RWPE2 (cell line): Measurements from ENCODE around the gene IGFBP7.
A peak's percentile ranks its signal among the peaks of the same experiment; 100 is the strongest.

Source experiments
- ATAC-seq: fragments of 200-7000 bp; cut with Tn5 transposase; 3 replicates; pipeline ENCODE4 v1.9.1; 2021; ENCODE audit warnings: low read depth
- DNase-seq: peaks from one replicate; pipeline ENCODE4 v3.0.0-alpha.2; 2020; ENCODE audit warnings: low spot score
- H3K27ac ChIP-seq: fragments of 450-650 bp; 2 replicates; pipeline ENCODE4 v1.5.1; 2017; ENCODE audit warnings: mild to moderate bottlenecking; ENCODE audit not compliant: poor library complexity, severe bottlenecking
- H3K27me3 ChIP-seq: fragments of 250-450 bp; sonication (Bioruptor Pico); 2 replicates; pipeline ENCODE4 v1.5.1; 2021; ENCODE audit warnings: mild to moderate bottlenecking, moderate library complexity; ENCODE audit not compliant: insufficient read depth, poor library complexity, severe bottlenecking
- H3K36me3 ChIP-seq: fragments of 250-450 bp; sonication (Bioruptor Pico); 2 replicates; pipeline ENCODE4 v1.5.1; 2020; ENCODE audit warnings: low read depth, mild to moderate bottlenecking, moderate library complexity
- H3K4me1 ChIP-seq: fragments of 250-450 bp; sonication (Bioruptor Pico); 2 replicates; pipeline ENCODE4 v1.5.1; 2021; ENCODE audit warnings: mild to moderate bottlenecking, moderate library complexity; ENCODE audit not compliant: insufficient read depth, poor library complexity, severe bottlenecking
- H3K4me3 ChIP-seq: fragments of 250-450 bp; sonication (Bioruptor Pico); 2 replicates; pipeline ENCODE4 v1.5.1; 2021; ENCODE audit warnings: mild to moderate bottlenecking, moderate library complexity; ENCODE audit not compliant: severe bottlenecking
- H3K9me3 ChIP-seq: fragments of 250-450 bp; sonication (Bioruptor Pico); 2 replicates; pipeline ENCODE4 v1.5.1; 2021; ENCODE audit warnings: mild to moderate bottlenecking, moderate library complexity; ENCODE audit not compliant: severe bottlenecking
- TF ChIP-seq, protein P1 (sequence below): fragments of 450-650 bp; IDR thresholded peaks from one replicate; pipeline ENCODE4 v1.5.1; 2017; ENCODE audit warnings: mild to moderate bottlenecking, moderate library complexity; ENCODE audit not compliant: poor library complexity, severe bottlenecking

IGFBP7 gene

DNA sequence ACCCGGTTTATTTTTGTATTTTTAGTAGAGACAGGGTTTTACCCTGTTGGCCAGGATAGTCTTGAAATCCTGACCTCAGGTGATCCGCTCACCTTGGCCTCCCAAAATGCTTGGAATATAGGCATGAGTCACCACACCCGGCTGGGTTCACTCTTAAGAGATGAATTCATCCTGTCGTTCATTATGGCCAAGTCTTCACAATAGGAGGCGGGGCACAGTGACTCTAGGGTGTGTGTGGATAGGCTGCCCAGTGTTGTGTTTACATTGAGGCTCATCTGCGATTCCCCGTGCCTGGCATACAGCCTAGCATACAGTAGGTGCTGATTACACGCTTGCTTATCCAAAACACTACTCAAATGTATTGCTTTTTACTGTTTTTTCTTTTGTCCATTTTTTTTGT is 41.3 kb upstream of the IGFBP7 start:
- TF ChIP-seq, protein P1, sequence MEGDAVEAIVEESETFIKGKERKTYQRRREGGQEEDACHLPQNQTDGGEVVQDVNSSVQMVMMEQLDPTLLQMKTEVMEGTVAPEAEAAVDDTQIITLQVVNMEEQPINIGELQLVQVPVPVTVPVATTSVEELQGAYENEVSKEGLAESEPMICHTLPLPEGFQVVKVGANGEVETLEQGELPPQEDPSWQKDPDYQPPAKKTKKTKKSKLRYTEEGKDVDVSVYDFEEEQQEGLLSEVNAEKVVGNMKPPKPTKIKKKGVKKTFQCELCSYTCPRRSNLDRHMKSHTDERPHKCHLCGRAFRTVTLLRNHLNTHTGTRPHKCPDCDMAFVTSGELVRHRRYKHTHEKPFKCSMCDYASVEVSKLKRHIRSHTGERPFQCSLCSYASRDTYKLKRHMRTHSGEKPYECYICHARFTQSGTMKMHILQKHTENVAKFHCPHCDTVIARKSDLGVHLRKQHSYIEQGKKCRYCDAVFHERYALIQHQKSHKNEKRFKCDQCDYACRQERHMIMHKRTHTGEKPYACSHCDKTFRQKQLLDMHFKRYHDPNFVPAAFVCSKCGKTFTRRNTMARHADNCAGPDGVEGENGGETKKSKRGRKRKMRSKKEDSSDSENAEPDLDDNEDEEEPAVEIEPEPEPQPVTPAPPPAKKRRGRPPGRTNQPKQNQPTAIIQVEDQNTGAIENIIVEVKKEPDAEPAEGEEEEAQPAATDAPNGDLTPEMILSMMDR: no peak
- DNase-seq: peak; percentile 77
- ATAC-seq: peak; percentile 85
- no peaks in the 10 kb centered on the region for H3K36me3 ChIP-seq
- peaks cover 21% of the 10 kb centered on the region for H3K4me1 ChIP-seq
- H3K4me3 ChIP-seq: no peak overlapping the region
- no peaks in the 10 kb centered on the region for H3K9me3 ChIP-seq
- H3K27me3 ChIP-seq: no peaks in the 10 kb centered on the region
- no peak overlapping the region for H3K27ac ChIP-seq

DNA sequence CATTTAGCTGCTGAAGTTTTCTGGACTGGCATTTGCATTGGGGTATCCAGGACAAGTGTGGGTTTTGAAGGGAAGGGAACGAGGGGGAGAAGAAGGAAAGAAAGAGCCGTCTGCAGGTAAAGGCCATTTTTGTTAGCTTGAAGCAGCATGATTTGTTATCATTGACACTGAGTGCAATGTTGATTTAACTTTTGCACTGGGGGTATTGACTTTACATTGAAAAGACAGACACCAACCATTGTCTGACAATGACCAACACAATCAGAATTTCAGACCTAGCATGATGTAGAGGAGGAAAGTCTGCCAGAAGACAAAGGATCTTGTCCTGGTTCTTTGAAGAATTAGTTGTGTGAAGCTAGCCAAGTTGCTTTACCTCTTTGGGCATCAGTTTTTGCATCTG is 39.6 kb upstream of the IGFBP7 start:
- H3K27ac ChIP-seq: no peak overlapping the region
- H3K27me3 ChIP-seq: no peaks in the 10 kb centered on the region
- TF ChIP-seq, protein P1: no peak
- peaks cover 21% of the 10 kb centered on the region for H3K4me1 ChIP-seq
- no peaks in the 10 kb centered on the region for H3K9me3 ChIP-seq
- DNase-seq (no peak), ATAC-seq (no peak)
- no peaks in the 10 kb centered on the region for H3K36me3 ChIP-seq
- H3K4me3 ChIP-seq: no peak overlapping the region

DNA sequence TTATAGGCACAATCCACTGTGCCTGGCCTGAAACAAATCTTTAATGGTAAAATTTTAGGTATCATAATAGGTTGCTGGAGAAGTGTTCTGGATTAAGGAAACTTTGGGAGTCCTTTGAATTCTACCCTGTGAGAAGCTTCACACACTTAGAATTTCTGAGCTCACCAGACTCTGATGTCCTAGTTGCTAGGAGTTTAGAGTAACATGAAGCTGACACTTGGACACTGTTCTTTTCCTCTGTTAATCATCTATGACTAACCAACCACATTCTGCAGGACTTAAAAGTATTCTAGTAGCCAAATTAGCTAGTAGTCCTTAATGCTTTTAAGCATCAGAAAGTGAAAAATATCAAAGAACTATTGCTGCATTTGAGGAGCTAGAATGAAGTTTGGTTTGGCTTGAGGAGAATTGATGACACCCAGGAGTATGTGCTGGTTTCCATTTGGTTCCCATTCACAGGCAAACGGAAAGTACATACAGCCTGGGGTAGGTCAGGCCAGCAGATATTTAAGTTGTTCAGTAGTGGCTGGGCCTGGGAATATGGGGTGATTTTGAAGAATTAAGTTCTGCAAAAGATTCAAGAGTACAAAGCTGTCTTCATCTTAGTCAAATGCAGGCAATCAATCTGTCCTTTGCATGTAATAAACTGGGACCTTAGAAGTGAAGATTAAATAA is 38.8 kb upstream of the IGFBP7 start:
- no peak for DNase-seq
- TF ChIP-seq, protein P1: no peak
- ATAC-seq: peak; percentile 80
- Histone ChIP-seq H3K4me1 (peaks cover 21% of the 10 kb centered on the region), H3K27me3 (no peaks in the 10 kb centered on the region), H3K4me3 (no peak overlapping the region), H3K36me3 (no peaks in the 10 kb centered on the region), H3K9me3 (no peaks in the 10 kb centered on the region), H3K27ac (peak overlapping the region; percentile 18)

DNA sequence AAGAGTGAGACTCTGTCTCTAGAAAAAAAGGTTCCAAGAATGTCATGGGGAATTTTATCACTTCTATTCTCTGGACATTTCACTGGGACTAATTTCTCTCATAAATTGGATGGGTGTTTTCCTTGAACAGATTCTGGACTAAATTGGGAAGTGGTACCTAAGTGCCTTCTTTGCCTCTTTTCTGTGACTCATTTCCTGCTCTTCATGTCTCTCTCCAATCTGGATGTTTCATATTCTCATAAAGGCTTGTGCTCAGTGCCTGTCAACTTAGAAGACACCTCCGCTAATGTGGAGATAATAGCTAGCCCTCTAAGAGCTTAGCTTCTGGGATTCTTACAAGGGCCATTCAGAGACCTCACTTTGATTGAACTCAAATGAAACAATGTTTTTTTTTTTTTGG is 38.0 kb upstream of the IGFBP7 start:
- Histone ChIP-seq H3K4me1 (peaks cover 21% of the 10 kb centered on the region), H3K27ac (peak overlapping the region; percentile 18), H3K4me3 (no peak overlapping the region), H3K27me3 (no peaks in the 10 kb centered on the region), H3K9me3 (no peaks in the 10 kb centered on the region), H3K36me3 (no peaks in the 10 kb centered on the region)
- no peak for ATAC-seq
- TF ChIP-seq, protein P1: no peak
- no peak for DNase-seq

DNA sequence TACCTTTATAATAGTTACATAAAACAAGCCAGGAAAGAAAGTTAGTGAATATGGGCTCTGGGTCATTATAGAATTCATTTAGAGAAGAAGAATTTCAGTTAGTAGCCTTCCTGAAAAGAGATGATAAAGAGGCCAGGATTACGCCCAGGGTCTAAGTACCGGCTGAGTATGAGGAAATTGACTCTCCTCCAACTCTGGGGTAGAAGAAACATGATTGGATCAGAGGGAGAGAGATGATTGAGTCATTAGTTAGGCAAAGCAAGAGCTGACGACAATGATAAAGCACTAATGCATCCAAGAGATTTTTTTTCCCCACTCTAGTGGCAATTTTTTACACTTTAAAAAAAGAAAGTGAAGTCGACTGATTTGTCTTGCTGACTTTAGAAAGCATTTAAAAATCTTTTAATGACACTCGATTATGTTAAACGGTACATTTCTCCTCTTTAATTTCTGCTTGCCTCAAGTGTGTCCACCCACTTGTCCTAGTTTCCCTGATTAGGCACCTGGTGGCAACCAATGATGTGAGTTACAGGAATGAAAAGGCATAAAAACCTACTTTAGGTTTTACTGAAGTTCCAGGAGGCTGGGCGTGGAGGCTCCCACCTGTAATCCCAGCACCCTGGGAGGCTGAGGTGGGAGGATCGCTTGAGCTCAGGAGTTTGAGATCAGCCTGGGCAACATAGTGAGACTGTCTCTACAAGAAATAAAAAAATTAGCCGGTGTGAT is 37.3 kb upstream of the IGFBP7 start:
- H3K36me3 ChIP-seq: no peaks in the 10 kb centered on the region
- no peak for DNase-seq

More for the DNA sequence above, 37.3 kb upstream of the IGFBP7 start:
- no peak overlapping the region for H3K27ac ChIP-seq
- H3K9me3 ChIP-seq: no peaks in the 10 kb centered on the region
- H3K4me1 ChIP-seq: peaks cover 21% of the 10 kb centered on the region
- TF ChIP-seq, protein P1: no peak
- ATAC-seq: no peak
- H3K4me3 ChIP-seq: no peak overlapping the region
- no peaks in the 10 kb centered on the region for H3K27me3 ChIP-seq
